ENCODE measurements around the gene MEIS3. TPM values are rescaled to one million over a fixed set of nuclear protein-coding genes. Genes with fewer than 3 reads are reported as not detected.
A peak's percentile ranks its signal among the peaks of the same experiment; 100 is the strongest.
"Not testable (repeated sequence)": the region's sequence is repeated elsewhere in the genome, so short reads cannot be mapped to it uniquely, and the experiment has no call there.

Gene MEIS3
- total RNA-seq, 2 donors from 2014 or later, result 0.34 TPM; not detected in 1

- H3K4me1 Mint-ChIP-seq, result peaks cover 3% of the 10 kb centered on the region
- H3K36me3 Mint-ChIP-seq (ENCODE audit: low read depth), result peaks cover 3% of the 10 kb centered on the region
- no peak overlapping the region for H3K27ac Mint-ChIP-seq
- DNase-seq (no peak), ATAC-seq (no peak)
- no peaks in the 10 kb centered on the region for H3K27me3 Mint-ChIP-seq
- no peak overlapping the region for H3K4me3 Mint-ChIP-seq
- H3K9me3 ChIP-seq (ENCODE audit: control insufficient read depth, low read length, poor library complexity, severe bottlenecking), result no peaks in the 10 kb centered on the region
Measured at GRCh38 chr19:47371261-47371660, 48.1 kb downstream of the MEIS3 start.

- Mint-ChIP-seq H3K27ac (no peak overlapping the region), H3K4me1 (peaks cover 3% of the 10 kb centered on the region), H3K4me3 (no peak overlapping the region), H3K36me3 (ENCODE audit: low read depth) (peaks cover 3% of the 10 kb centered on the region), H3K27me3 (no peaks in the 10 kb centered on the region)
- H3K9me3 ChIP-seq (ENCODE audit: control insufficient read depth, low read length, poor library complexity, severe bottlenecking), result no peaks in the 10 kb centered on the region
- ATAC-seq (peak; percentile 55), DNase-seq (no peak)
Measured at GRCh38 chr19:47370045-47370611, 49.2 kb downstream of the MEIS3 start.

GRCh38 chr19:47365455-47365854 lies 53.9 kb downstream of the MEIS3 start:
- not testable (repeated sequence) for DNase-seq; H3K36me3 Mint-ChIP-seq (ENCODE audit: low read depth); H3K27me3 Mint-ChIP-seq; H3K27ac Mint-ChIP-seq; H3K4me3 Mint-ChIP-seq; ATAC-seq; H3K9me3 ChIP-seq (ENCODE audit: control insufficient read depth, low read length, poor library complexity, severe bottlenecking); H3K4me1 Mint-ChIP-seq

DNA sequence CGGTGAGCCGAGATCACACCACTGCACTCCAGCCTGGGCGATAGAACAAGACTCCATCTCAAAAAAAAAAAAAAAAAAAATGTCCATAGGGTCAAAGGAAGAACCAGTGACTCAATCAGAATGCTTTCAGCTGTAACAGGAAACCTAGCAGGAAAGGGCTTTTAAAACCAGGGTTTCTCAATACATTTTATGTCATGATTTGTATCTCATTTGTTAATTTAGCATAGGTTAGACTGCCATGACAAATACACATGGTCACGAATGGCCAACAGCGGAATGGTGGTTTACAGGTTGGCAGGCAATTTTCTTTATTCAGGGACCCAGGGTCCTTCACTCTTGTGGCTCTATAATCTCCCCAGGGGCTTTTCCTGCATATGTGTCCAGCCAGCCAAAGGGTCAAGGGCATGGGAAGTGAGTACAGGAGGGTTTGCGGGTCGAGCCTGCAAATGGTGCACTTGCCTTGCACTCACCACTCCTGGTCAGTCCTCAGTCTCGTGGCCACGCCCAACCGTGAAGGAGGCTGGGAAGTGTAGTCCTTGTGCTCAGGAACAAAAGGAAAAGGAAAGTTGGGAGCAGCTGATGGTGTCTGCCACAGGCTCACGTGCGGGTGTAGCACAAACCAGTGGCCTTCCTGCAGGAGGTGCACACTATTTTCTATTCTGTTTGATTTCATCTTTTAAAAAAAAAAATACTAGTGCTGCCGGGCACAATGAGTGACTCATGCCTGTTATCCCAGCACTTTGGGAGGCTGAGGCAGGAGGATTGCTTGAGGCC lies 55.4 kb downstream of the MEIS3 start:
- ATAC-seq (no peak), DNase-seq (no peak)
- peaks cover 5% of the 10 kb centered on the region for H3K36me3 Mint-ChIP-seq (ENCODE audit: low read depth)
- no peaks in the 10 kb centered on the region for H3K27me3 Mint-ChIP-seq
- H3K27ac Mint-ChIP-seq, result no peak overlapping the region
- H3K9me3 ChIP-seq (ENCODE audit: control insufficient read depth, low read length, poor library complexity, severe bottlenecking), result no peaks in the 10 kb centered on the region
- H3K4me3 Mint-ChIP-seq, result no peak overlapping the region
- peaks cover 8% of the 10 kb centered on the region for H3K4me1 Mint-ChIP-seq

DNA sequence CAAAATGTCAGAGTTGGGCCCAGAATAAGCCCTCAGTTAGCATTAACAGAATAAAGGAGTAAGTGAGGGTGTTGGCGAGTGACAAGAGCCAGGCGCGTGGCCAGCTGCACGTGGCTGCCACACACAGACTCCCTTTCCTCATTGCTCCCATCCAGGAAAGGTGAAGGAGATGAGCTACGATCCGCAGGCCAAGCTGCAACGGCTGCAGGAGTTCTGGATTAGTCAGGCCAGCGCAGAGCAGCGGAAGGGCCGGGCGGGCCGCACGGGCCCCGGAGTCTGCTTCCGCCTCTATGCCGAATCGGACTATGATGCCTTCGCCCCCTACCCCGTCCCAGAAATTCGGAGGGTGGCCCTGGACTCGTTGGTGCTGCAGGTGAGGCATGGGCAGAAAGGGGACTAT lies 57.0 kb downstream of the MEIS3 start:
- no peaks in the 10 kb centered on the region for H3K9me3 ChIP-seq (ENCODE audit: control insufficient read depth, low read length, poor library complexity, severe bottlenecking)
- peaks cover 5% of the 10 kb centered on the region for H3K36me3 Mint-ChIP-seq (ENCODE audit: low read depth)
- H3K4me3 Mint-ChIP-seq, result no peak overlapping the region
- peaks cover 8% of the 10 kb centered on the region for H3K4me1 Mint-ChIP-seq
- no peak overlapping the region for H3K27ac Mint-ChIP-seq
- H3K27me3 Mint-ChIP-seq, result no peaks in the 10 kb centered on the region
- ATAC-seq, result no peak
- DNase-seq, result no peak

GRCh38 chr19:47358936-47359335 lies 60.4 kb downstream of the MEIS3 start:
- Mint-ChIP-seq H3K27ac (peak overlapping the region; percentile 43), H3K27me3 (no peaks in the 10 kb centered on the region)

GRCh38 chr19:47357788-47358680 lies 61.3 kb downstream of the MEIS3 start:
- no peak for DNase-seq
- H3K36me3 Mint-ChIP-seq (ENCODE audit: low read depth), result peaks cover 2% of the 10 kb centered on the region
- H3K4me1 Mint-ChIP-seq, result peaks cover 5% of the 10 kb centered on the region
- no peak for ATAC-seq
- no peaks in the 10 kb centered on the region for H3K27me3 Mint-ChIP-seq
- H3K9me3 ChIP-seq (ENCODE audit: control insufficient read depth, low read length, poor library complexity, severe bottlenecking), result no peaks in the 10 kb centered on the region
- peak overlapping the region; percentile 43 for H3K27ac Mint-ChIP-seq
- no peak overlapping the region for H3K4me3 Mint-ChIP-seq

More at GRCh38 chr19:47358936-47359335, 60.4 kb downstream of the MEIS3 start:
- peaks cover 2% of the 10 kb centered on the region for H3K36me3 Mint-ChIP-seq (ENCODE audit: low read depth)
- no peak overlapping the region for H3K4me3 Mint-ChIP-seq
- DNase-seq, result no peak
- no peak for ATAC-seq
- no peaks in the 10 kb centered on the region for H3K9me3 ChIP-seq (ENCODE audit: control insufficient read depth, low read length, poor library complexity, severe bottlenecking)
- peaks cover 5% of the 10 kb centered on the region for H3K4me1 Mint-ChIP-seq

- peaks cover 2% of the 10 kb centered on the region for H3K36me3 Mint-ChIP-seq (ENCODE audit: low read depth)
- no peak for ATAC-seq
Measured at GRCh38 chr19:47356900-47357299, 62.4 kb downstream of the MEIS3 start.

DNA sequence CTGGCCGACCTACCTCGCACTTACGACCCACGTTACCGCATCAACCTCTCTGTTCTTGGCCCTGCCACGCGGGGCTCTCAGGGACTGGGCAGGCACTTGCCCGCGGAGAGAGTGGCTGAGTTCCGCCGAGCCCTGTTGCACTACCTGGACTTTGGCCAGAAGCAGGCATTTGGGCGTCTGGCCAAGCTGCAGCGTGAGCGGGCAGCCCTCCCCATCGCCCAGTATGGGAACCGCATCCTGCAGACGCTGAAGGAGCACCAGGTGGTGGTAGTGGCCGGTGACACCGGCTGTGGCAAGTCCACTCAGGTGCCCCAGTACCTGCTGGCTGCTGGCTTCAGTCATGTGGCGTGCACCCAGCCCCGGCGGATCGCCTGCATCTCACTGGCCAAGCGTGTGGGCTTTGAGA lies 66.0 kb downstream of the MEIS3 start:
- H3K27ac Mint-ChIP-seq, result no peak overlapping the region
- no peaks in the 10 kb centered on the region for H3K36me3 Mint-ChIP-seq (ENCODE audit: low read depth)
- ATAC-seq, result no peak
- H3K4me3 Mint-ChIP-seq, result no peak overlapping the region
- H3K9me3 ChIP-seq (ENCODE audit: control insufficient read depth, low read length, poor library complexity, severe bottlenecking), result no peaks in the 10 kb centered on the region
- peaks cover 24% of the 10 kb centered on the region for H3K4me1 Mint-ChIP-seq
- no peaks in the 10 kb centered on the region for H3K27me3 Mint-ChIP-seq
- DNase-seq, result no peak

More at GRCh38 chr19:47356900-47357299, 62.4 kb downstream of the MEIS3 start:
- Mint-ChIP-seq H3K27ac (no peak overlapping the region), H3K27me3 (no peaks in the 10 kb centered on the region), H3K4me1 (peaks cover 9% of the 10 kb centered on the region), H3K4me3 (no peak overlapping the region)
- DNase-seq, result no peak
- H3K9me3 ChIP-seq (ENCODE audit: control insufficient read depth, low read length, poor library complexity, severe bottlenecking), result no peaks in the 10 kb centered on the region

Other genes starting within 250 kb of the MEIS3 start
- 10 to 100 TPM; 32.4 to 40.2 TPM for gene BBC3, start 188.3 kb downstream of the MEIS3 start, total RNA-seq
- gene CCDC9, start 163.0 kb downstream of the MEIS3 start, total RNA-seq, result 10 to 100 TPM; 35.6 to 53.7 TPM
- 1 to 10 TPM; 9.2 to 9.9 TPM for gene INAFM1, start 144.6 kb downstream of the MEIS3 start, total RNA-seq
- gene C5AR1, start 109.7 kb downstream of the MEIS3 start, total RNA-seq, result 10 to 100 TPM in 1 of 2 donors, 1 to 10 TPM in 1; 2.2 to 11.3 TPM
- 1 to 10 TPM in 1 of 2 donors, under 1 TPM in 1; 0.70 to 1.4 TPM for gene C5AR2, start 87.4 kb downstream of the MEIS3 start, total RNA-seq
- 10 to 100 TPM in 1 of 2 donors, 1 to 10 TPM in 1; 9.1 to 11.2 TPM for gene DHX34, start 70.2 kb downstream of the MEIS3 start, total RNA-seq
- gene SLC8A2, start 52.4 kb upstream of the MEIS3 start, total RNA-seq, result not detected
- gene KPTN, start 64.7 kb upstream of the MEIS3 start, total RNA-seq, result 1 to 10 TPM; 3.5 to 6.3 TPM
- 100 to 1,000 TPM; 124 to 133 TPM for gene NAPA, start 95.5 kb upstream of the MEIS3 start, total RNA-seq
- gene ZNF541, start 153.6 kb upstream of the MEIS3 start, total RNA-seq, result under 1 TPM; 0.65 to 0.99 TPM
- 10 to 100 TPM; 32.1 to 34.8 TPM for gene BICRA, start 189.6 kb upstream of the MEIS3 start, total RNA-seq

Data from T-helper 17 cell (primary cell).